IMR-90 (cell line): ENCODE measurements around the gene SYN1. TPM values are rescaled to one million over a fixed set of nuclear protein-coding genes. Genes with fewer than 3 reads are reported as not detected.

Source experiments
- ATAC-seq: fragments of 200-7000 bp; cut with Tn5 transposase; 2 replicates; pipeline ENCODE4 v1.9.1; 2020; ENCODE audit warnings: low read depth, mild to moderate bottlenecking, moderate library complexity
- BruUV-seq: library from RNA; stranded (reverse); fragments of 400-500 nt; replicated peaks from 2 replicates; lab custom pipeline; 2021; lab: Mats Ljungman, UMichigan
- CTCF ChIA-PET: fragments of 300-600 bp; formaldehyde crosslinking; extraction: SDS; loops from one replicate; lab custom pipeline; 2021; ENCODE audit warnings: antibody characterized with exemption; lab: Yijun Ruan, JAX
- POLR2A ChIA-PET: fragments of 300-600 bp; sonication (Branson Sonifier 250); formaldehyde crosslinking; loops from one replicate; lab custom pipeline; 2022; ENCODE audit warnings: antibody characterized with exemption; ENCODE audit not compliant: unreplicated experiment; lab: Charles Lee
- DNase-seq: peaks from one replicate; pipeline ENCODE4 v3.0.0; 2013
- H2AFZ ChIP-seq: replicated peaks from 2 replicates; pipeline ENCODE3; 2013; ENCODE audit warnings: low read length, mild to moderate bottlenecking; ENCODE audit not compliant: poor library complexity
- H2AK5ac ChIP-seq: 2 replicates; pipeline ENCODE4 v1.6.1; 2013; ENCODE audit warnings: low read depth, low read length, inconsistent platforms
- H2AK9ac ChIP-seq: replicated peaks from 2 replicates; pipeline ENCODE3; 2013; ENCODE audit warnings: mild to moderate bottlenecking, low read depth, low read length, moderate library complexity; ENCODE audit not compliant: poor library complexity
- H2BK120ac ChIP-seq: 2 replicates; pipeline ENCODE4 v1.6.1; 2013; ENCODE audit warnings: low read depth, low read length, inconsistent platforms
- H2BK15ac ChIP-seq: 3 replicates; pipeline ENCODE4 v1.6.1; 2013; ENCODE audit warnings: low read depth, low read length, inconsistent platforms
- H2BK20ac ChIP-seq: 2 replicates; pipeline ENCODE4 v1.6.1; 2013; ENCODE audit warnings: low read depth, mild to moderate bottlenecking, inconsistent platforms, low read length, moderate library complexity
- H2BK5ac ChIP-seq: 2 replicates; pipeline ENCODE4 v1.6.1; 2013; ENCODE audit warnings: mild to moderate bottlenecking, low read depth, low read length, inconsistent platforms; ENCODE audit not compliant: poor library complexity, severe bottlenecking
- H3K14ac ChIP-seq: replicated peaks from 2 replicates; pipeline ENCODE4 v1.6.1; 2013; ENCODE audit warnings: low read depth, low read length, inconsistent platforms
- H3K18ac ChIP-seq: 2 replicates; pipeline ENCODE4 v1.6.1; 2013; ENCODE audit warnings: low read depth, low read length, control low read depth
- H3K23ac ChIP-seq: 2 replicates; pipeline ENCODE4 v1.6.1; 2013; ENCODE audit warnings: low read depth, low read length, inconsistent platforms
- H3K27ac ChIP-seq: 2 replicates; pipeline ENCODE4 v1.5.1; 2013; ENCODE audit warnings: mild to moderate bottlenecking, control low read depth, low read length; ENCODE audit not compliant: insufficient read depth
- H3K27me3 ChIP-seq: 2 replicates; pipeline ENCODE4 v1.6.1; 2013; ENCODE audit warnings: low read length; ENCODE audit not compliant: control insufficient read depth, insufficient read depth
- H3K36me3 ChIP-seq: 2 replicates; pipeline ENCODE4 v1.6.1; 2013; ENCODE audit warnings: low read length, mixed read lengths; ENCODE audit not compliant: control insufficient read depth, insufficient read depth
- H3K4ac ChIP-seq: 2 replicates; pipeline ENCODE4 v1.6.1; 2013; ENCODE audit warnings: low read depth, low read length, inconsistent platforms
- H3K4me1 ChIP-seq: 2 replicates; pipeline ENCODE4 v1.6.1; 2013; ENCODE audit warnings: low read length, mixed read lengths; ENCODE audit not compliant: control insufficient read depth, insufficient read depth
- H3K4me2 ChIP-seq: 2 replicates; pipeline ENCODE4 v1.6.1; 2013; ENCODE audit warnings: low read depth, mild to moderate bottlenecking, control low read depth, low read length, moderate library complexity
- H3K4me3 ChIP-seq: 2 replicates; pipeline ENCODE4 v1.5.1; 2013; ENCODE audit warnings: low read depth, mild to moderate bottlenecking, control low read depth, low read length, moderate library complexity; ENCODE audit not compliant: insufficient read depth
- H3K56ac ChIP-seq: 2 replicates; pipeline ENCODE4 v1.6.1; 2013; ENCODE audit warnings: low read length, inconsistent platforms; ENCODE audit not compliant: insufficient read depth; ENCODE audit errors: extremely low read depth
- H3K79me1 ChIP-seq, 2 experiments: 2 replicates each; pipeline ENCODE4 v1.6.1; 2013; ENCODE audit warnings: low read length in 2 of 2, inconsistent platforms in 1 of 2, low read depth in 1 of 2
- H3K9ac ChIP-seq: 2 replicates; pipeline ENCODE4 v1.6.1; 2013; ENCODE audit warnings: low read depth, low read length, control low read depth
- H3K9me1 ChIP-seq: 2 replicates; pipeline ENCODE4 v1.6.1; 2013; ENCODE audit warnings: low read length, inconsistent platforms; ENCODE audit not compliant: insufficient read depth
- H3K9me3 ChIP-seq: 2 replicates; pipeline ENCODE4 v1.6.1; 2013; ENCODE audit warnings: low read length; ENCODE audit not compliant: control insufficient read depth, insufficient read depth
- H4K20me1 ChIP-seq: 2 replicates; pipeline ENCODE4 v1.6.1; 2013; ENCODE audit warnings: low read length, inconsistent platforms; ENCODE audit not compliant: insufficient read depth
- H4K5ac ChIP-seq: 2 replicates; pipeline ENCODE4 v1.6.1; 2013; ENCODE audit warnings: mild to moderate bottlenecking, low read depth, low read length, control low read depth
- H4K8ac ChIP-seq, 2 experiments: 2 replicates each; pipeline ENCODE4 v1.6.1; 2013; ENCODE audit warnings: low read depth in 2 of 2, low read length in 2 of 2, control low read depth in 1 of 2, inconsistent platforms in 1 of 2
- H4K91ac ChIP-seq: 2 replicates; pipeline ENCODE4 v1.6.1; 2013; ENCODE audit warnings: low read depth, low read length, inconsistent platforms; ENCODE audit not compliant: insufficient read depth
- BHLHE40 ChIP-seq: fragments of 150-350 bp; IDR thresholded peaks from 2 replicates; pipeline ENCODE4 v1.6.1; 2016; ENCODE audit warnings: mild to moderate bottlenecking, low read depth, low read length
- CEBPB ChIP-seq: IDR thresholded peaks from 2 replicates; pipeline ENCODE4 v1.6.1; 2012; ENCODE audit warnings: low read depth, low read length, improper control_type of control experiment
- ELK1 ChIP-seq: fragments of 150-350 bp; IDR thresholded peaks from 2 replicates; pipeline ENCODE4 v1.6.1; 2016; ENCODE audit warnings: low read depth, mild to moderate bottlenecking, low read length, moderate library complexity, borderline replicate concordance
- MAFK ChIP-seq: IDR thresholded peaks from 2 replicates; pipeline ENCODE4 v1.6.1; 2012; ENCODE audit warnings: low read depth, low read length, improper control_type of control experiment
- MXI1 ChIP-seq: IDR thresholded peaks from 2 replicates; pipeline ENCODE4 v1.6.1; 2012; ENCODE audit warnings: low read depth, mild to moderate bottlenecking, low read length, moderate library complexity, borderline replicate concordance
- POLR2A ChIP-seq: IDR thresholded peaks from 2 replicates; pipeline ENCODE4 v1.6.1; 2012; ENCODE audit warnings: mild to moderate bottlenecking, low read depth, low read length
- RAD21 ChIP-seq: IDR thresholded peaks from 2 replicates; pipeline ENCODE4 v1.6.1; 2012; ENCODE audit warnings: low read length, improper control_type of control experiment
- SMC3 ChIP-seq: fragments of 150-350 bp; IDR thresholded peaks from 2 replicates; pipeline ENCODE4 v1.6.1; 2016; ENCODE audit warnings: low read depth, mild to moderate bottlenecking, antibody characterized with exemption, low read length, moderate library complexity
- WGBS, 2 experiments: methylation state at CpG; one replicate each; pipeline versions ENCODE4 v1.1.5 to v1.1.7; 2013; ENCODE audit warnings: missing lambda C conversion rate in 2 of 2; ENCODE audit not compliant: insufficient read length in 1 of 2; ENCODE audit errors: extremely low coverage in 2 of 2; 5-methylcytosine and 5-hydroxymethylcytosine counted together
- dilution Hi-C: fragments of 300-500 bp; cut with HindIII; formaldehyde crosslinking; loops from one replicate; pipeline ENCODE4 v1.14.3; 2018; ENCODE audit warnings: low sequenced_read_pairs; ENCODE audit not compliant: unreplicated experiment
- in situ Hi-C: fragments of 300-500 bp; cut with MboI; formaldehyde crosslinking; loops from 3 replicates; pipeline ENCODE4 v1.14.3; 2019; ENCODE audit warnings: low sequenced_read_pairs, inconsistent platforms, mixed read lengths
- intact Hi-C: fragments of 100-400 bp; cut with micrococcal nuclease; formaldehyde crosslinking; loops from 2 replicates; pipeline ENCODE4 v1.10.0; 2022
- polyA plus RNA-seq, 3 experiments: library from polyadenylated mRNA; depleted of rRNA; stranded (reverse); fragments of >200 nt; gene quantifications; 2 replicates each; pipeline ENCODE4 v1.2.3, GENCODE V29; 2012; ENCODE audit warnings: low replicate concordance in 1 of 3
- total RNA-seq: library from RNA; depleted of rRNA; stranded (reverse); fragments of >200 nt; gene quantifications from 2 replicates; pipeline ENCODE4 v1.2.3, GENCODE V29; 2012
- TF ChIP-seq, protein P1 (sequence below): fragments of 150-350 bp; IDR thresholded peaks from 2 replicates; pipeline ENCODE4 v1.6.1; 2017; ENCODE audit warnings: mild to moderate bottlenecking, antibody characterized with exemption, low read length, low read depth
- TF ChIP-seq, protein P2 (sequence below): conservative IDR thresholded peaks from 2 replicates; pipeline ENCODE4 v1.5.1; 2012; ENCODE audit warnings: mild to moderate bottlenecking, low read depth, low read length, improper control_type of control experiment

The SYN1 gene
- total and polyA plus RNA-seq, 2 of the 4 experiments (the other 2 are of a cell fraction) = under 0.01 to 0.56 TPM

GRCh38 chrX:47631676-47632075 is 12.0 kb upstream of the SYN1 start:
- Histone ChIP-seq H3K79me1 (no peaks in the 10 kb centered on the region), H2BK20ac (no peak overlapping the region), H3K4me3 (no peak overlapping the region), H2AK5ac (no peak overlapping the region), H3K27ac (no peak overlapping the region), H2AFZ (no peak overlapping the region), H2BK15ac (no peak overlapping the region), H3K4ac (no peak overlapping the region), H3K56ac (no peak overlapping the region), H3K9ac (no peak overlapping the region), H2AK9ac (no peak overlapping the region), H3K23ac (no peak overlapping the region), H2BK5ac (no peak overlapping the region), H3K4me2 (no peak overlapping the region), H4K8ac (no peak overlapping the region), H3K18ac (no peak overlapping the region), H3K27me3 (no peaks in the 10 kb centered on the region; the same call in 1 of the 2 replicates), H3K14ac (no peak overlapping the region), H4K91ac (no peak overlapping the region), H2BK120ac (no peak overlapping the region), H3K9me3 (no peaks in the 10 kb centered on the region), H4K5ac (no peak overlapping the region), H3K9me1 (no peaks in the 10 kb centered on the region), H3K4me1 (no peaks in the 10 kb centered on the region), H3K36me3 (peaks cover 18% of the 10 kb centered on the region; the same call in 1 of the 2 replicates), H4K20me1 (no peaks in the 10 kb centered on the region; the same call in 1 of the 2 replicates)
- dilution Hi-C loops = no loop called here
- BruUV-seq = no TSS peak
- in situ Hi-C loops = loop anchor here (25.0 kb wide), 1 partner anchor 419 kb away; the partner anchor contains the start of gene CDK16
- intact Hi-C loops = no loop called here
- ATAC-seq = no peak
- POLR2A ChIA-PET = no interaction called here
- 60% methylated on average over 1 of the region's 5 CpGs; no CpG with 5 or more reads in 1 of the 2 experiments for WGBS, 2 experiments
- no peak for DNase-seq
- CTCF ChIA-PET = no interaction called here
- TF ChIP-seq CEBPB (no peak), ELK1 (no peak), MAFK (no peak), RAD21 (no peak), SMC3 (no peak), POLR2A (no peak), MXI1 (no peak), BHLHE40 (no peak)
- TF ChIP-seq, protein P1, sequence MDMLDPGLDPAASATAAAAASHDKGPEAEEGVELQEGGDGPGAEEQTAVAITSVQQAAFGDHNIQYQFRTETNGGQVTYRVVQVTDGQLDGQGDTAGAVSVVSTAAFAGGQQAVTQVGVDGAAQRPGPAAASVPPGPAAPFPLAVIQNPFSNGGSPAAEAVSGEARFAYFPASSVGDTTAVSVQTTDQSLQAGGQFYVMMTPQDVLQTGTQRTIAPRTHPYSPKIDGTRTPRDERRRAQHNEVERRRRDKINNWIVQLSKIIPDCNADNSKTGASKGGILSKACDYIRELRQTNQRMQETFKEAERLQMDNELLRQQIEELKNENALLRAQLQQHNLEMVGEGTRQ = no peak
- TF ChIP-seq, protein P2, sequence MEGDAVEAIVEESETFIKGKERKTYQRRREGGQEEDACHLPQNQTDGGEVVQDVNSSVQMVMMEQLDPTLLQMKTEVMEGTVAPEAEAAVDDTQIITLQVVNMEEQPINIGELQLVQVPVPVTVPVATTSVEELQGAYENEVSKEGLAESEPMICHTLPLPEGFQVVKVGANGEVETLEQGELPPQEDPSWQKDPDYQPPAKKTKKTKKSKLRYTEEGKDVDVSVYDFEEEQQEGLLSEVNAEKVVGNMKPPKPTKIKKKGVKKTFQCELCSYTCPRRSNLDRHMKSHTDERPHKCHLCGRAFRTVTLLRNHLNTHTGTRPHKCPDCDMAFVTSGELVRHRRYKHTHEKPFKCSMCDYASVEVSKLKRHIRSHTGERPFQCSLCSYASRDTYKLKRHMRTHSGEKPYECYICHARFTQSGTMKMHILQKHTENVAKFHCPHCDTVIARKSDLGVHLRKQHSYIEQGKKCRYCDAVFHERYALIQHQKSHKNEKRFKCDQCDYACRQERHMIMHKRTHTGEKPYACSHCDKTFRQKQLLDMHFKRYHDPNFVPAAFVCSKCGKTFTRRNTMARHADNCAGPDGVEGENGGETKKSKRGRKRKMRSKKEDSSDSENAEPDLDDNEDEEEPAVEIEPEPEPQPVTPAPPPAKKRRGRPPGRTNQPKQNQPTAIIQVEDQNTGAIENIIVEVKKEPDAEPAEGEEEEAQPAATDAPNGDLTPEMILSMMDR = no peak
